ENCODE measurements around the gene TM4SF4. TPM values are rescaled to one million over a fixed set of nuclear protein-coding genes. Genes with fewer than 3 reads are reported as not detected.

Gene TM4SF4
- total RNA-seq = 0.94 TPM
- polyA plus RNA-seq (ENCODE audit: insufficient read depth, low read depth, low replicate concordance) = 0.92 TPM
- long read RNA-seq, donor 1 = 0 reads
- long read RNA-seq, donor 2, partial matches to known transcripts = 0 of 1 reads
- long read RNA-seq, donor 2, other reads (novel, unspliced or antisense) = 0 of 1 reads
- long read RNA-seq, donor 3, partial matches to known transcripts = 0 of 3 reads
- long read RNA-seq, donor 3, other reads (novel, unspliced or antisense) = 0 of 3 reads
- long read RNA-seq, donor 4 = 0 reads
- long read RNA-seq, donor 5 = 0 reads
- long read RNA-seq, donor 6, partial matches to known transcripts = 0 of 1 reads
- long read RNA-seq, donor 6, other reads (novel, unspliced or antisense) = 0 of 1 reads
- long read RNA-seq, donor 7 = 0 reads
- long read RNA-seq, donor 8, partial matches to known transcripts = 0 of 1 reads
- long read RNA-seq, donor 8, other reads (novel, unspliced or antisense) = 0 of 1 reads
- long read RNA-seq, donor 9, partial matches to known transcripts = 0 of 1 reads
- long read RNA-seq, donor 9, other reads (novel, unspliced or antisense) = 0 of 1 reads
- long read RNA-seq, donor 10, partial matches to known transcripts = 0 of 3 reads
- long read RNA-seq, donor 10, other reads (novel, unspliced or antisense) = 0 of 3 reads

GRCh38 chr3:149474250-149474817 is at the start of gene TM4SF4:
TSS of gene TM4SF4 (plus strand) at chr3:149474697. CDS start at chr3:149474878, 181 bp downstream.
- no peak for FAIRE-seq
- no peak within 1 kb of the TSS for H3K4me3 ChIP-seq (ENCODE audit: low read length in 3 of 3)
- DNase-seq = no peak
- no peaks in the 10 kb centered on the region for H3K9me3 ChIP-seq (ENCODE audit: control insufficient read depth in 2 of 3, insufficient read depth in 1 of 3, low read length in 3 of 3)
- no peaks in the 10 kb centered on the region for H3K36me3 ChIP-seq (ENCODE audit: control insufficient read depth in 2 of 3, insufficient read depth in 3 of 3, low read length in 3 of 3)
- no peak within 1 kb of the TSS for H3K9ac ChIP-seq (ENCODE audit: low read length in 3 of 3)
- peak within 1 kb of the TSS in 1 of 2 donors; percentile 32 for H3K27ac ChIP-seq (ENCODE audit: low read depth in 2 of 2, low read length in 2 of 2)
- TF ChIP-seq, protein P1, sequence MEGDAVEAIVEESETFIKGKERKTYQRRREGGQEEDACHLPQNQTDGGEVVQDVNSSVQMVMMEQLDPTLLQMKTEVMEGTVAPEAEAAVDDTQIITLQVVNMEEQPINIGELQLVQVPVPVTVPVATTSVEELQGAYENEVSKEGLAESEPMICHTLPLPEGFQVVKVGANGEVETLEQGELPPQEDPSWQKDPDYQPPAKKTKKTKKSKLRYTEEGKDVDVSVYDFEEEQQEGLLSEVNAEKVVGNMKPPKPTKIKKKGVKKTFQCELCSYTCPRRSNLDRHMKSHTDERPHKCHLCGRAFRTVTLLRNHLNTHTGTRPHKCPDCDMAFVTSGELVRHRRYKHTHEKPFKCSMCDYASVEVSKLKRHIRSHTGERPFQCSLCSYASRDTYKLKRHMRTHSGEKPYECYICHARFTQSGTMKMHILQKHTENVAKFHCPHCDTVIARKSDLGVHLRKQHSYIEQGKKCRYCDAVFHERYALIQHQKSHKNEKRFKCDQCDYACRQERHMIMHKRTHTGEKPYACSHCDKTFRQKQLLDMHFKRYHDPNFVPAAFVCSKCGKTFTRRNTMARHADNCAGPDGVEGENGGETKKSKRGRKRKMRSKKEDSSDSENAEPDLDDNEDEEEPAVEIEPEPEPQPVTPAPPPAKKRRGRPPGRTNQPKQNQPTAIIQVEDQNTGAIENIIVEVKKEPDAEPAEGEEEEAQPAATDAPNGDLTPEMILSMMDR (IDR thresholded peaks at IDR 0.05; ENCODE audit: borderline replicate concordance, extremely low read depth, insufficient read depth) = no peak
- intact Hi-C loops (cut with DNase I) = loop anchor here (10.0 kb wide), 1 partner anchor 80 kb away; no protein-coding TSS in a partner anchor
- H3K27me3 ChIP-seq (ENCODE audit: control insufficient read depth, insufficient read depth, low read length) = no peaks in the 10 kb centered on the region
- peaks cover 10 to 22% (median 15%) of the 10 kb centered on the region in 3 donors for H3K4me1 ChIP-seq (ENCODE audit: control insufficient read depth in 2 of 3, insufficient read depth in 2 of 3, low read depth in 1 of 3, low read length in 3 of 3)

GRCh38 chr3:149424918-149425317 is 49.6 kb upstream of the TM4SF4 start:
- TF ChIP-seq, protein P1 (IDR thresholded peaks at IDR 0.05; ENCODE audit: borderline replicate concordance, extremely low read depth, insufficient read depth) = no peak
- Histone ChIP-seq H3K27ac (ENCODE audit: low read depth in 2 of 2, low read length in 2 of 2) (no peak overlapping the region), H3K36me3 (ENCODE audit: control insufficient read depth in 2 of 3, insufficient read depth in 3 of 3, low read length in 3 of 3) (no peaks in the 10 kb centered on the region), H3K4me3 (ENCODE audit: low read length in 3 of 3) (no peak overlapping the region), H3K9me3 (ENCODE audit: control insufficient read depth in 2 of 3, insufficient read depth in 1 of 3, low read length in 3 of 3) (no peaks in the 10 kb centered on the region), H3K27me3 (ENCODE audit: control insufficient read depth, insufficient read depth, low read length) (no peaks in the 10 kb centered on the region), H3K9ac (ENCODE audit: low read length in 3 of 3) (no peak overlapping the region), H3K4me1 (ENCODE audit: control insufficient read depth in 2 of 3, insufficient read depth in 2 of 3, low read depth in 1 of 3, low read length in 3 of 3) (no peaks in the 10 kb centered on the region)
- no peak for FAIRE-seq
- intact Hi-C loops (cut with DNase I) = no loop called here
- no peak for DNase-seq

DNA sequence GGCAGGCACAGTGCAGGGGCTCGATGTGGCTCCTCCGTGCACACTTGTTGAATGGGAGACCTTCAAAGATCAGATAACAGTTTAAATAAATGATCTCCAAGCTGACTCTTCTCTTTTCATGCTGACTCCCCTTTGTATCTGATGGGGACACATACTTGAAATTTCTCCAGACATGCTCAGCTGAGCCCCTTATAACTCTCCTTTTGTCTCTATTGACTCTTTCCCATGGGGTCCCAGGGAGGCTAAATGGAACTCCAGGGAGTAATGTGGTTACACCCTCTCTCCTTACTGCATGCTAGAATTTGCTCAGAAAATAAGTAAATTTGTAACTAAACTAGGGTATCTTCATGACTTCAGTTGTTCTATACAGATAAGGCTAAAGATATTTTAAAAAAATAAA is 48.2 kb upstream of the TM4SF4 start:
- no peak for FAIRE-seq
- H3K27me3 ChIP-seq (ENCODE audit: control insufficient read depth, insufficient read depth, low read length) = no peaks in the 10 kb centered on the region
- no peaks in the 10 kb centered on the region for H3K4me1 ChIP-seq (ENCODE audit: control insufficient read depth in 2 of 3, insufficient read depth in 2 of 3, low read depth in 1 of 3, low read length in 3 of 3)
- intact Hi-C loops (cut with DNase I) = no loop called here
- no peak overlapping the region for H3K9ac ChIP-seq (ENCODE audit: low read length in 3 of 3)
- no peak for DNase-seq
- no peak overlapping the region for H3K4me3 ChIP-seq (ENCODE audit: low read length in 3 of 3)
- no peaks in the 10 kb centered on the region for H3K36me3 ChIP-seq (ENCODE audit: control insufficient read depth in 2 of 3, insufficient read depth in 3 of 3, low read length in 3 of 3)
- H3K27ac ChIP-seq (ENCODE audit: low read depth in 2 of 2, low read length in 2 of 2) = no peak overlapping the region
- no peaks in the 10 kb centered on the region for H3K9me3 ChIP-seq (ENCODE audit: control insufficient read depth in 2 of 3, insufficient read depth in 1 of 3, low read length in 3 of 3)
- TF ChIP-seq, protein P1 (IDR thresholded peaks at IDR 0.05; ENCODE audit: borderline replicate concordance, extremely low read depth, insufficient read depth) = no peak

Data from kidney (tissue), 22 donors.